Left hindlimb (tissue), 1 donor: ENCODE results near the gene AP1G2.

ENCODE experiments used
- DNase-seq: peaks from one replicate; pipeline ENCODE4 v3.0.0-alpha.2; 2018

The AP1G2 gene

DNA sequence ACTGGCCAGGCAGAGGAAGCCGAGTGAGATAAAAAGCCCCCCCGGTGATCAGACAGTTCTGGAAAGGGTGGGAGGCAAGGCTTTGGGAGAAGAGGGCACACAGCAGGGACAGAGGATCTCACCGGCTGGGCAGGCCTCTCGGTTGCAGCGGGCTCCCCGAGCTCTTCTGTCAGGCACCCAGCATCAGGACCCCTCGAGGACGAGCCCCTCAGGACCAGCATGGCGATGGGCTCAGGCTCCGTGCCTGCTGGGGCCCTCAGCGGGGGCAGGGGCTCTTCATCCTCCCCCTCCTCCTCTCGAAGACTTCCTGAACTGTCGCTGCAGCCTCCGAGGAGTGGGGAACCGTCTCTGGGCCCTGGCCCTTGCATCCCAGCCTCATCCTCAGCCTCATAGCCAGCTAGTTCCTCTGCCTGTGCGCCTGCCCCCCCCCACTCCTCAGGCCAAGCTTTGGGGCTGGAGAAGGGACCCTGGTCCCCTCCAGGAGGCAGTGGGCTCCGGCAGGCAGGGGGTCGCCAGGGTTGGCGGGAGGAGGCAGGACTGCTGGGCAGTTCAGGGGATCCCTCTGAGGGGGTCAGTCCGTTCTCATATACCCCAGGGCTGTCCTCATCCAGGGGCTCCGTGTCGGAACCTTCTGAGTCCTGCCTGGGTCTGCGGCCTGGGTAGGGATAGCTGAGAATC is 3.4 kb upstream of the AP1G2 start:
- DNase-seq: no peak

DNA sequence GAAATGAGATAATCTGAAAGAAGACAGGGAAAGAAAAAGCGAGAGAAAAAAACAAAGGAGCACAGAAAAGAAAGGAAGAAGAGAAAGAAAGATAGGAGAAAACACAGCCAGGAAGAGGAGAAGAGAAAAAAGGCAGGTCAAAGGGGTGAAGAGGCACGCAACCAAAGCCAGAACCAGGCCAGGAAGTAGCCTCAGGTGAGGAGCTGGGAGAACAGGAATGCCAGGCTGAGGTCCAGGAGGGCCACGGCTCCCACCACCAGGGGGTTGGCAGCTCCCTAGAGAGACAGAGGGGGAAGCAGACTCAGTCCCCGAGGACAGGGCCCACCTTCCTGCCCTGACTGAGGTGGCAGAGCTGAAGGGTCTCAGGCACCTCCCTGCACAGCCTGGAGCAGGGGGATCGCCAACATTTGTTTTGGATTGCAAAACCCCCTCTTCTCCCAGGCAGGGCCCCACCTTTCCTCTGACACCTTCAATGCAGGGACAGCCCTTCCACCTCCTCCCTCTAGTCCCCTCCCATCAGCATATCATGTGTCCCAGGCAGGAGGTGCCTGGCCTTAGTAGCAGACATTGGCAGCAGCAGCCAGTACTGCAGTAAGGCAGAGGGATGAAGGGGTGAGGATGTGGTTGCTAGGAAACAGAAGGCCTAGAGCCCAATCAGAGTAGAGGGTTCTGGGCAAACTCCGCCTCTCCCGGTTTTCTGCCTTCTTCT is 2.0 kb upstream of the AP1G2 start:
- no peak for DNase-seq

DNA sequence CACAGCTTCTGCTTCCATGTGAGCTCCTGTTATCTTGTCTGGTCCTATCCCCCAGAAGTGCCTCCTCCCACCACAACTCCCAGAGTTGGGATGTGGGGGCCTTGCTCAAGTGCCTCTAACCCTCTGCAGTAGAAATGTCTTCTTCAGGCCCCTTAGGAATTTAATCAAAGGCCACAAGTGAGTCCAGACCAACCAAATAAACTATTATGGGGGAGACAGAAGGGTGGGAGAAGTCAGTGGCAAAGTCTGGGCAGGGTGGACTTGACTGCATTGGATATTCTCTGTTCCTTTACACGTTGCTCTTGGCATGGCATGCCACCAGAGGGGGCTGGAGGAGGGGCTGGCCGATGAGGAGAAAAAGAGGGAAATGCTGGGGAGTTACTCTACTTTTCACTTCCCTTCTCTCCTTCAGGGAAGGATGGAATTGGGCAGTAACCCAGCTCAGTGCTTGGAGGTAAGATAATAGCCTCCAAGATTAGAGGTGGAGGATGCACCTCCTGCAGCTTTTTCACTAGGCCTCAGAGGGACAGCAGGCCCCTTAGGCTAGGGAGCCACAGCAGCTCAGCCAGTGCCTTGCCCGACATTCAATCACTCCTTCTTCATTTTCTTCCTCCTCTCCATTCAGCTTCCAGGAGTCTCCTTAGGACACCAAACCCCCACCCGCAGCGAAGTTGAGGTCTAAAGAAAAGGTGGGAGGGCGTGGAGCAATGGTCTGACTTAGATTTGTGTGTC is 1.2 kb upstream of the AP1G2 start:
- no peak for DNase-seq

DNA sequence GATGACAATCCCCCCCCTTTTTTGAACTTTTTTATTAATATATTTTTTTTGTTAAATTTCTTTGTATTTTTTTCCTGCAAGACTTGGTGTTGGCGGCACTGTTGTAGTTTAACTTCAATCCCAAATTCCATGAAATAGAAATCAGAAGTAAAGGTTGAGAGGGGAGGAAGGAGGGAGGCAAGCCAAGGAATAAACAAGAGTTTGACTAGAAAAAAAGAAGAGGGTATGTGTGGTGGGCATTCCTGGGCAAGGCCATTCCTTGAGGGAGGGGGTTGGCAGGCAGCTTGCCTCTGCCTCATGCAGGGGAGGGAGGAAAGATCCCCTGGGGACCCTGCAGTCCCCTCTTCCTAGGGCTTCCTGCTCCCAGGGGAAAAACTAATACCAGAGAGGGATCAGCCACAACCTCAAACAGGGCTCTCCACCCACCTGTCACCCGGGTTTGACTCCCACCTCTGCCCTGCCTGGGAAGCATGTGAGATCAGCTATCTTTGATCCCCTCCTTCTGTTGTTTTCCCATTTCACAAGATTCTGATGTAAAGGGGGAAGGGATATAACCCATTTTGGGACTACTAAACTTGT is 519 bp upstream of the AP1G2 start:
- no peak for DNase-seq

DNA sequence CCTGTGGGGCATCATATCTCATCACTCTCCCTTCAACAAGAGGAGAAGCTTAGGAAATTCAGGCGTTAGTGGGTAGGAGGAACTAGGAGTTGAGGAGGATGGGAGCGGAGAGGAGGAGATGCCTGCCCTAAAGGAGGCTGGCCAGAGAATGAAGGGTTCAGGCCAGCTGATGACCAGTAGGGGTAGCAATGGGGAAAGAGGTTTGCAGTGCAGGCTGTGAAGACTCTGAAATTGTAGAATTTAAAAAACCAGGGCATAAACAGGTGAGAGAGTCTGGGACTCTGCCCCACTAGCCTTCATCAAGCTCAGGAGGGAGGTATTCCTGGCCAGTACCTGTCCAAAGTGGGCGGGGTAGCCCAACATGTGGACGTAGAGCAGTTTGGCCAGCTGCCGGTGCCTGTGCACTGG is 809 bp downstream of the AP1G2 start:
- no peak for DNase-seq

DNA sequence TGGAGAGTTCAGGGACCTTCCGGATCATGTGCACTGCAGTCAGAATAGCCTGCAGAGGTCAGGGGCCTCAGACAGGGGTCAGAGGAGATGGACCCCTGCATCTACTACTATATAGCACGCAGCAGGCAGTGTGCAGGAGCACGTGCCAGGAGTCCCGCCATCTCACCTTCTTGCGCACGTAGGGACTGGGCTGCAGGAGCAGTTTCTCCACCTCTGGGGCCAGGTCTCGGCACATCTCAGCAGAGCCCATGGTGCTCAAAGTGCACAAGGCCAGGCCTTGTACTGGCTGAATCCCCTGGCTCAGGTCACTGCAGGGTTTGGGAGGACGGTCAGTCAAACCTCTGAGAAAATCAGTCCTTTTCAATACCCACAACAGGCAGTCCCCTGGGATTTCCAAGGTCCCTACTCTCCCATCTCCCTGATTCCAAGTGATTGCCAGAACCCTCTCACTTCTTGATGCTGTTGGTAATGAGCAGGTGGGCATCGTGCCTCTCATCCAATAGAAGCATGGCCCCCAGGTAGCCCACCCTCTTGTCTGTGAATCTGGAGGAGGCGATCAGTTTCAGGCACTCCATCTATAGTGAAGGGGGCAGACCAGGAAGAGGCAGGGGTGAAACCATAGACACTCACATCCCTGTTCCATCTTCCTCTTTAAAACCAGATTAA is 1.3 kb downstream of the AP1G2 start:
- no peak for DNase-seq

DNA sequence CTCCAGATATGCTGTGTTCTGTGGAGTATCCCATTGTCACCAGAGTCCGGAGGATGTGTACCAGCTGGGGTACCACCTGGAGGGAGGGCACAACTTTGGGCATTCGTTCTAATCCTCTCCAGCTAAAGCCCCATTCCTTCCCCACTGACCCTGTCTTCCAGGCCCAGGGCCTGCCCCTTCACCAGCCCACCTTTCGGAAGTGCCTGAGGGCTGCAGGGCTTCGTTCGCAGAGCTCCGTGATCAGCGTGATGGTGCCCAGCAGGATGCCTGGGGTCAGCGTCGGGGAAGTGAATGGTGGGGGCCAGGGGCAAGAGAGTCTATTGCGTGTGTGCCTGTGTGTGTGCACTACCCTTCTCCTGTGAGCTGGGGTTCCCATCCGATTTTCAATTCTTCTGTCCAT is 2.0 kb downstream of the AP1G2 start:
- no peak for DNase-seq

DNA sequence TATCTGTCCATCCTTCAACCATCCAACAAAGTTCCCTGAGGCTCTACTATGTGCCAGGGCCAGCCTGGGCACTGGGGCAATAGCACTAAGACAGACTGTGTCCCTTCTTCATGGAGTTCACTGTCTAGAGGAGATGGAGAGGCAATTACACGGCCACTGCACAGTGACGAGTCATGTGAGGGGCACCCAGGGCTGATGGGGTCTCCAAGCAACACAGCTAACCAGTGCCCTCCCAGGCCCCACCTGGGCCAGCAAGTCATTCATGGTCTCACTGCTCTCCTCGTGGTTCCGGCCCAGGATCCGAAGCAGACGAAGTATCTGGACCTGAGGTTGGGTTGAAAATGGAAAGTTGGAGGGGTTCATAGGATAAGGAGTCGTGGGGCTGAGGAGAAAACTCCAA is 2.7 kb downstream of the AP1G2 start:
- DNase-seq: no peak

DNA sequence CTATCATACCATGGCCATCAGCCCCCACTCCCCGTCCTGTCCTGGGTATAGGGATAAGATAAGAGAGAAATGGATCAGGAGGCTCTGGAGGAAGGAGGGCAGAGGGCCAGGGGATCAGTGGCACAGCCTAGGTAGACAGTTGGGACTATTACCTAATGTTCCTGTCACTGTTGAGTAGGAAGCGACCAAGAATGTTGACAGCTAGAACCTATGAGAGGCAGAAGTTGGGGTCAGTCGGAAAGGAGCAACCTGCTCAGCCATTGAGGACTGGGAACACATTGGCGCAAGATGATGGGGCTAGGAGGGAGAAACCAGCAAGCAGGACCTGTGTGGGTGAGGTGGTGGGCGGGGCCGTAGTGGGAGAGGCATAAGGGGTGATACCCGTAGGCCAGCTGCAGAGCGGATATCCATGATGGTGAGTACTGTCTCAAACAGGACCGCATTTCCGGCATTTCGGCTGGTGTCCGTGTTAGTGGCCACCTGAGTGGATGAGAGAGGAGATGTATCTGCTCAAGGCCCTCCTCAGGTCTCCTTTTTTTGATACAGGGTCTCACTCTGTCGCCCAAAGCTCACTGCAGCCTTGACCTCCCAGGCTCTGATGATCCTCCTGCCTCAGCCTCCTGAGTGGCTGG is 3.3 kb downstream of the AP1G2 start:
- no peak for DNase-seq

DNA sequence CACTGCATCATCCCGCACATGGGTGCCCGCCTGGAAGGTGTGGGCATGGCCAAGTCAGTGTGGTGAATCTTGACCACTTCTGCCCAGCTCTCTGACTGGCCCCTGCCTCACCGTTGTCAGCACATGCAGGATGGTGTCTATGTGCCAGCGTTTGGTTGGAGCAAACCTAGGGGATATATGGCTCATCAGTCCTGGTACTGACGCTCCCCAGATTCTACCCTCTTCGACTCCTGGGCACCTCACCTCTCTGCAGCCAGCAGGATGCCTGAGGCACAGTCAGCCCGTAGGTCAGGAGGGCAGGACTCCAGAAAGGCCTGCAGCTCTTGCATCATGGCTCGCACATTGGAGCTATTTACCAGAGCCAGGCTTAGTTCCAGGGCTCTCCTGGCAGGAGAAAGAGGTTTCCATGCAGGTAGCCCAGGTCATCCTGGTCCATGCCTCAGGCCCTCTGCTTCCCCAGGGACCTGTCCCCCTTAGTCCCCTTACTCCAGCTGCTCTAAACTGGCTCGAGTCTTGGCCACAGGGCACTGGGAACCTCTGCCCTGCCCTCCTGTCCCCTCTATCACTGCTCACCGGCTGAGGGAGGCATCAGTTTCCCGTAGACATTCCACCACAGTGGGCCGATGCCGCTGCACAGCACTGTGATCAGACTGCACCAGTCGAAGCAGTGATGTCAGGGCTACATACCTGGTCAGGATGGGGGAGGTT is 4.0 kb downstream of the AP1G2 start:
- DNase-seq: no peak

DNA sequence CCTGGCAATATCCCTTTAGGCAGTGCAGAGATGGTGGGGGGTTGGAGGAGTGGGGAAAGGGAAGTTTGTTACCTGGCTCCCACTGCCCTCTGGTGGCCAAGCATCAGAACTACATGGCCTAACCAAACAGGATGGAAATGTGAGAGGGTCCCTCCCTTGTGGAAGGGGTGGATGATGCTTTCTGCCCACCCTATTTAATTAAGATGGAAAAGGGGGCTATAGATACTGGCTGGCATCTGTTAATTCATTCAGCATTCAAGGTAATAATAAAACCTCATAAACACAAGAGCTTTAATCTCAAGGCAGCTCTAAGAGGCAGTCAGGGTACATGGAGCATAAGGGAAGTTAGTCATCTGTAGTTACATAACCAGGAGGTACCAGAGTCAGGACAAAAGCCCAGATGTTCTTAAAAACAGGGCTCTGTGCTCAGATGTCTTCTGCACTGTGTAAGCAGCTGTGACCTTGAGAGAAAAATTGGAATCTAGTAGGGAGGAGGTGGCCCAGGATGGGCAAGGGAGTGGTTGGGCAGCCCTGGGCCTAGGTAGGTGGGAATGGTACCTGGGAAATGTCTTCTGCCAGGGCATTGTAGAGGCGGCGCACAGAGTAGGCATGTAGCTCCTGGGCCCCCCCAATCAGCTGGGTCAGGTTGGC is 4.6 kb downstream of the AP1G2 start:
- DNase-seq: peak; percentile 63

DNA sequence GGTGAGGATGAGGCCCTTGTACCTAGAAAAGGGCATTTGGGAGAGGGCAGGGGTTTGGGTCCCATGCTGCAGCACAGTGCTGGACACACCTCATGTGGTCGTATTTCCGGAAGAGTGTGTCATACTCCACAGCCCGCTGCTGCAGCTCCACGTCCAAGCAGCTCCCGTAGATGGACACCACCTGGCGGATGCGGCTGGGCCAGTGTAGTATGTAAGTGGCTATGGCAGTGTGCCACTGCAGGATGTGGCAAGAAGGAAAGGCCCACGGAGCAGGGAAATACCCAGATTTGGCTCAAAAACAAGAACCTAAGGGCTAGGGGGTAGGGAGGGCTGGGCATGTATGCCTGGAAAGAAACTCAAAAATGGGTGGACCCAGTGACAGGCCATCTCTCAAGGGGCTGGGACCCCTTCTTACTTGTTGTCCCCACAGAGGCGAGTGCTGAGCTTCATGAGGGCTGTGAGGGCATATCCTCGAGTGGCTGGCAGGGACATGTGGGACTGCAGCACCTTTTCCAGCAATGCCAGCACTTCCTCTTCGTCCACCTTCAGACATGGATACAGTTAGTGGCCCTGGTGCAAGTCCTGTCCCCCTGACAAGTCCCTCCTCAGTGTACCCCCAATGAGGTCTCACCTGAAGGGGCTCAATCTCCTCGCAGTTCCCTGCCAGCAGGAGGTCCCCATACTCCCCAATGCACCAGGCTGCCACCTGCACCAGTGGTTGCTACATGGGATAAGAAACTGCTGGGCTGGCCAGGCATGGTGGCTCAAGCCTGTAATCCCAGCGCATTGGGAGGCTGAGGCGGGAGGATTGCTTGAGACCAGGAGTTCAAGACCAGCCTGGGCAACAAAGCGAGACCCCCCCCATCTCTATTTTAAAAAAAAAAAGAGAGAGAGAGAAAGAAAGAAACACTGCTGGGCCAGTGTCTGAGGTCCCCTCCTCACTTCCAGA is 5.4 kb downstream of the AP1G2 start:
- DNase-seq: no peak

DNA sequence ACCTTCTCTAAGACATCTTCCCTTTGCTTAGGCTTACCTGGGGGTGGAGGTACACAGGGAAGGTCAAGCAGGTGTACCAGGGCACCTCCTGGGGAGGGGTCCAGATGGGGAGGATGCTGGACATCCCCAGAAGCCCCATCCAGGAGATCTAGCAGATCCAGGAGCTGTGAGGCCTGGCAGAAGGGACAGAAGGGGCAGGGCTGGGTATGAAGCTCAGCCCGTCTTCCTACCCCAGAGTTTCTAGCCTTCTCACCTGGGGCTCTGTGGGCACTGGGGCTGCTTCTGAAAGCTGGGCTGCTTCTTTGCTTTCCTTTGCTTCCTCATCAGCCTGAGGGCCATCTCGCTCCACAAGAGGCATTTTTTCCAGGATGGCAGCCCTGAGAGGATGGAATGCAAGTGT is 6.3 kb downstream of the AP1G2 start:
- no peak for DNase-seq

DNA sequence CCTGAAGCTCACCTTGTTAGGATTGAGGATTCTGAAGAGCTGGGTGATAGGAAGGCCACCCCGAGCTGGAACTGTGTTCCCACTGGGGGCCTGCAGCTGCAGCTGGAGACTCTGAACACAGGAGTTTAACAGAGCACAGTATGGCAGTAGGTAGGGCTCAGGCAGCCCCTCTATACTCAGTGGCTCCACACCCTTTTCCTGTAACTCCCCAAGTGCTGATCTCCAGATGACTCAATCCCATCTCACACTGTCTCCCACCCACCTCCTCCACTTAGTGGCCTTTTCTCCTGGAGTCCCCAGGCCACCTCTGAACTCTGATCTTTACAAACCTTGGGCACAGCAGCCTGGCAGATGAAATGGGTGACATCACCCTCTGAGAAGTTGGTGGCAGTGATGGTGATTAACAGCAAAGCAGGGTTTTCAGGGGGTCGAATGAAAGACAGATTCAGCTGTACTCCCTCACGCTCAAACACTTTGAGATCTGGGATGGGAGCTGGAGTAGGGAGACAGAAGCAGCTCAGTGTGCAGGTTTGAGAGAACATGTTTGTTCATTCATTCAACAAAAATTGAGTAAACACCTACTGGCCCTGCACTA is 7.6 kb downstream of the AP1G2 start:
- DNase-seq: no peak

DNA sequence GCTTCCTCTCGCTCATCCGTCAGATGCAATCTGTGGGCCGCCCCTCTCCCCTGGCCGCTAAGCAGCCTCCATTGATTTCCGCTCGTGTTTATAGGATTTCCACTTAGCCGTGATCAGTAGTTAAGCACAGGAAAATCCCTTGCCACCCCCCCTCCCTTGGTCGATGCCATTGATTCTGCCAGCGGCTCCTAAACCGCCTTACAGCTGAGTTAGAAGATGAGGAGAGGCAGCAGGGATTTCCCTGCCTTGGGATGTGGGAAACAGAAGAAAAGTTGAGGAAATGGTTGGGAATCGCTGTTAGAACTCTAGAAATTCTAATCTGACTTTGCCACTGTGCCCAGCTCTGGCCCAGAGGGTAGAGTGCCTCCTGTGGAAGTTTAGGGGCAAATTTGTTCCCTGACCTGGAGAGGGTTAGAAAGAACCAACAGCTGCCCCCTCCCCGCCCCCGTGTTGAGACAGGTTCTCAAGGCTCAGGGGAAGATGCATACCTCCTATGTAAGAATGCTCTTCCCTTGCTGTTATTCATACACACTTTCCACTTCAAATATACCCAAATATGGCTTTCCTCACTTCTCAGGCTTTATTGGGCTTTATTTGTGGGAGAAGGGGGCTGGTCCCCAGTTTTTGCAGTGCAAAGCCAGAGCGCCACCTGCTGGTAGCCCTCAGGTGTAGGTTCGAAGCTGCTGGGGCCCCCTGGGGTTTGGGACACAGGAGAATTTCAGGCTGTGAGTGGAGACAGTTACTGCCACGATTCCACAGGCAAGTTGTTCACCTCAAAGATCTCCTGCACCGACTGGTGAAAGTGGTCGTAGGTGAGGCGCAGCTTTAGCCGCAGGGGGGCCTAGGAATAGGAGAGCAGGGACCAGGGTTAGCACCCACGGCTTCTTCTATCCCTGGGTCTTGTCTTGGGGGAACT is 8.3 kb downstream of the AP1G2 start:
- no peak for DNase-seq

DNA sequence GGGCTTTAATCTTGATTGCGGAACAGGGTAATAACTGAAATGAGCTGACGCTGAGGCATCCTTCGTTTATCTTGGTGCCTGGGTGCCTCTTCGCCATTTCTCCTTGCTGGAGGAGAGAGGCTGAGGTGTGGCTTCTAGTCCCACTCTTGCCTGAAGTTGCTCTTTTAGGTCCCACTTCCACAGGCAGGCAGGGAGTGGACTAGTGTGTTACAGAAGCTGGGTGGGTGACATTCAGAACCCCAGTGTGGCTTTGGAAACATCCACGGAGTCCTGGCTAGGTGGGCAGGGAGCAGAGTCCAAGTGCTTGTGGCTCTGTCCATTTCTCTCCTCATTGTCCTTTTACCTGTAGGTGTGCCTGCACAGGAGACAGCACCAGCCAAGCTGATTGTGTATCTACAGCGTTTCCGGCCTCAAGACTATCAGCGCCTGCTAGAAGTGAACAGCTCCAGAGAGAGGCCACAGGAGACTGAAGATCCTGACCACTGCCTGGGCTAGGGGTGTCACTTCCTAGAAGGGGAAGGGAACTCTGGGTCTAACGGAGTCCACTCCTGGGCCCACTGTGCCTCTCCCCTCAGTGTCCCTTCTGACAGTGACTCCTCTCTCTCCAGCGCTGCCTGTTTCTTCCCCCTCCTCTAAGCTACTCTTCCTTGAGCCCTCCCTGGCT is 9.1 kb downstream of the AP1G2 start:
- no peak for DNase-seq

DNA sequence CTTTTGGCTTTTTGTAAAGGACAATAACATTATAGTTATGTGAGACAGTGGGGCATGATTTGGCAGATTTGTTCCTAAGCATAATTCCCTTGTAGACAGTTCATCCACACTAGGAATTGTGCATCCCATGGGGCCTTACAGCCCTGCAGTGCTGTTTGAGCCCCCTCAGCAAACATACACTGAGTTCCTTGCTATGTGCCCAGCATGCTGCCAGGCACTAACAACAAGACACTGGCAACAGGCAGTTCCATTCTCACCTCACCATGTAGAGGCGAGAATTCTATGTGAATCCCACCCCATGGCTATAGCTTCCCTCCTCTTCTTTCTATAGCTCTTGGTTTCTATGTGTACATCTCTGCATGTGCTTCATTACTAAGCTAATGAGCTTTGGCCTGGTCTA is 9.6 kb downstream of the AP1G2 start:
- DNase-seq: no peak

DNA sequence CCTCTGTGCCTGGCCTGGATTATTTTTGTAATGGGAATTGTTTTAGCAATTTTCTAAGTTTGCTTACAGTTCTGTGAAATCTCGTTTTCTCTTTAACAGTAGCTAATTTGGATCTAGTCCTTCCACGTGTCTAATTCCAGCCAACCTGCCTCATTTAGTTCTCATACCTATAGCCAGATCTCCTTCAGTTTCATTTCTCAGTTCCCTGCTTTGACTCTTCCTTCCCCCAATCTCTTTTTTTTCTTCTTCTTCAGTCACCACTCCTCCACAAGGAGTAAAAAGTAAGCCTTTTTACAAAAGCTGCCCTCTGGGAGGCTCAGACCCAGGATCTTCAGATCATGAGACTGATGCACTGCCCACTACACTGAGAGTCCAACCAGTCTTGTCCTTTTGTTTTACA is 10.1 kb downstream of the AP1G2 start:
- DNase-seq: no peak
